Stimulated activated naive B cell treated with anti-CD40 and anti-IgM and Interleukin-4, amounts not matched to agents 10 μg/mL and 1 μg/mL and 100 μg/mL, for 72 hours (primary cell): ENCODE results near the gene PROKR2.

Experiments
- ATAC-seq, 2 donors: fragments of 150-1000 bp; cut with Tn5 transposase; replicated peaks; 2 replicates each; pipeline ENCODE4 v1.10.0; 2021; ENCODE audit warnings: moderate library complexity in 1 of 2
- DNase-seq: peaks from one replicate; pipeline ENCODE4 v3.0.0; 2021
- H3K27ac Mint-ChIP-seq: one replicate; pipeline ENCODE4 v1.8.0; 2022; ENCODE audit warnings: mild to moderate bottlenecking, mixed read lengths
- H3K27me3 Mint-ChIP-seq, 2 donors: one replicate each; pipeline ENCODE4 v1.8.0; 2022; ENCODE audit warnings: mixed read lengths in 2 of 2
- H3K36me3 Mint-ChIP-seq, 2 donors: one replicate each; pipeline ENCODE4 v1.8.0; 2022; ENCODE audit warnings: mixed read lengths in 2 of 2, mild to moderate bottlenecking in 1 of 2
- H3K4me1 Mint-ChIP-seq, 2 donors: one replicate each; pipeline ENCODE4 v1.8.0; 2022; ENCODE audit warnings: mixed read lengths in 2 of 2, mild to moderate bottlenecking in 1 of 2
- H3K4me3 Mint-ChIP-seq, 2 donors: one replicate each; pipeline ENCODE4 v1.8.0; 2022; ENCODE audit warnings: mild to moderate bottlenecking in 2 of 2, mixed read lengths in 2 of 2, moderate library complexity in 1 of 2
- H3K9me3 Mint-ChIP-seq, 2 donors: one replicate each; pipeline ENCODE4 v1.8.0; 2022; ENCODE audit warnings: mixed read lengths in 2 of 2, mild to moderate bottlenecking in 1 of 2

PROKR2 gene

DNA sequence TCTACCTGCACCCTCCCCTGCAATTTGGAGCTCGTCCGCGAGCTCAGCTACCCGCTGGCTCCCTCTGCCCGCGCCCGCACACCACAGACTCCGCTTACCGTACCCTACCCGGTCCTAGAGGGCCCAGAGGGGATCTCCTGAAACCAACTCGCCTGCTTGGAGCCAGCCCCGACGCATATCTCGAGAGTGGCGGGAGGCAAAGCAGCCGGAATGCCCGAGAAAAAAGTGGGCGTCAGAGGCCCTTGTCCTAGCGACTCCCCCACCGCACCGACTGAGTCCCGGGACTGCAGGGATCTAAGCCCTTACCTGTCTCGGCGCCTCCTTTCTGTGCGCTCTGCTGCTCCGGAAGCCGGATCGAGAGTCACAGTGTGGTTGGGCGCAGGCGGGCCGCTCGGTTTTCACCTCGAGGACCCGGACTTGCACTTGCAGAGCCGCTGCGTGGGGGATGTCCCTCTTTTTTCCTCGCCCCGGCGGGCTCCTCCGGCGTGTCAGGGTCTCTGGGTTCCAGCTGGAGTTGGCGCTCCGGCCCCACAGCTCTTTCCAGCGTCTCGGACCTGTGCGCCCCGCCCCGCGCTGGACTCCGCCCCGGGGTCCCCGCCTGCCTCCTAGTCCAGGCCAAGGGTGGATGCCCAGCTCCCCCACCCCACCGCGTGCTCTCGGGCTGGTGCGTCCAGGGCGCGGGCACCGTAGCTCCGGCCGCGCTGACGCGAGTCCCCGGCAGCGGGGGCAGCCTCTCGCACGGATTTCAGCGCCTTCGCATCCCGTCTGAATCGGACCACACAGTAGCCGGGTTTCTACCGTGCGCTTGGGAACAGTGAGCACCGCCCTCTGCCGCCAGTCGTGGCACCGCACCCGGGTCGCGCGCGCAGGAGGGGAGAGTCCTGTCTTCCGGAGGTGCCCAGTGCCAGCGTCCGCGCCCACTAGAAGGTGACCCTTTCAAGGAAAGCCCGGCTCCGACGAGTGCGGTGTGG, at the start of gene PROKR2:
PROKR2 (minus strand) TSS at position 767 of the 971 bp plus-strand sequence. CDS start 2,585 bp downstream, outside the sequence.
- DNase-seq (no peak), ATAC-seq (peak; percentile 41 to 46)
- Mint-ChIP-seq H3K4me3 (peak within 1 kb of the TSS; percentile 41 to 67), H3K9me3 (peaks cover 0 to 1% of the 10 kb centered on the region in 2 donors), H3K27me3 (peaks cover 62 to 74% of the 10 kb centered on the region in 2 donors), H3K27ac (no peak within 1 kb of the TSS), H3K36me3 (no peaks in the 10 kb centered on the region), H3K4me1 (peaks cover 5 to 10% of the 10 kb centered on the region in 2 donors)

DNA sequence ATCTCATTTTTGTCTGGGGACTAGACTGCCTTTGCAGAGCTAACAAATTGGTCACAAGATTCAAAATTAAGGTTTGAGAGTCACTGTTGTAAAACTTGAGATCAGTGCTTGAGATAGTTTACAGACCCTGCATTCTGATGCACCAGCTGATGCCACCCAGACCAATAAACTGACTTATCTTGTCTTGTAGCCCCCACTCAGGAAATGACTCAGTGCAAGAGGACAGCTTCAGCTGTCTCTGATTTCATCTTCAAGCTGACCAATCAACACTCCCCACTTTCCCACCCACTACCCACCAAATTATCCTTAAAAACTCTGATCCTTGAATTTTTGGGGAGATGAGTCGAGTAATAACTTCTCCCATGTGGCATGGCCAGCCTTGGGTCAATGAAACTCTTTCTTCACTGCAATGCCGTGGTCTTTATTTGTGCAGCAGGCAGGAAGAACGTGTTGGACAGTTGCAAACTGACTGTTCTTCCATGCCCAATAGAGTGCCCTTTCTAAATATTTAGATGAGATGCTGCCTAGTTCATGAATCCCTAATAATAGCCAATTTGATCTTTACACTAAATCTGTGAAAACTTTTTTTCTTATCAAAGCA, 48.3 kb upstream of the PROKR2 start:
- Mint-ChIP-seq H3K27me3 (peaks cover 17 to 28% of the 10 kb centered on the region in 2 donors), H3K36me3 (no peaks in the 10 kb centered on the region), H3K9me3 (peaks cover 10 to 16% of the 10 kb centered on the region in 2 donors), H3K27ac (no peak overlapping the region), H3K4me3 (no peak overlapping the region), H3K4me1 (no peaks in the 10 kb centered on the region)
- DNase-seq (no peak), ATAC-seq (no peak)

DNA sequence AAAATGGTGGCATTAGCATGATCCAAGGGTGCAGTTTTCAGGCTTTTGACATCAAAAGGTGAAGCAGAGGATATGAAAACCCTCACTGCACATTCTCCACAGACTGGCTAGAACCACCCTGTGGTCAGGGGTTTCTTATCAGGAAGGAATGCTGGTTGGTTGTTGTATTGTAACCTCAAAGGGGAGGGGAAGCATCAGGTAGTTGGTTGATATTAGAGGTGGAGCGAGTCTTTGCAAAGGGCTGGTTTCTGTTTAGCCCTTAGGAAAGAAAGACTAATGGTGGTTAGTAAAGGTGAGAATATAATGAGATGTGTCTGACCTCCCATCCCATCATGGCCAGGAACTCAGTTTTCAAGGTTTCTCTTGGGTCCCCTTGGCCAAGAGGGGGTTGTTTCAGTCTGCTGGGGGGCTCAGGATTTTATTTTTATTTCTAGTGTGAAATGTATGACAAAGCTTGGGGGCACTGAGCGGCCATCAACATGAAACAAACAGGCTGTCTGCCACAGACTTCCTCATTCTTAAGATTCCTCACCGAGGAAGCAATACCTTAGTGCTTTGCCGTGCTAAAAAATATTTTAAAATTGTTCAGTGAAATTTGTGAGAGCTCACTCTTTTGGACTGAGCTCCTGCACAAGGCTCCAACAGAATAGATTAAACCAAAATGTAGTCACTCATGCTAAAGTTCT, 47.5 kb upstream of the PROKR2 start:
- DNase-seq (no peak), ATAC-seq (no peak)
- peaks cover 17 to 24% of the 10 kb centered on the region in 2 donors for H3K27me3 Mint-ChIP-seq
- H3K4me1 Mint-ChIP-seq, result no peaks in the 10 kb centered on the region
- H3K27ac Mint-ChIP-seq, result no peak overlapping the region
- peaks cover 15 to 16% of the 10 kb centered on the region in 2 donors for H3K9me3 Mint-ChIP-seq
- no peak overlapping the region for H3K4me3 Mint-ChIP-seq
- no peaks in the 10 kb centered on the region for H3K36me3 Mint-ChIP-seq

DNA sequence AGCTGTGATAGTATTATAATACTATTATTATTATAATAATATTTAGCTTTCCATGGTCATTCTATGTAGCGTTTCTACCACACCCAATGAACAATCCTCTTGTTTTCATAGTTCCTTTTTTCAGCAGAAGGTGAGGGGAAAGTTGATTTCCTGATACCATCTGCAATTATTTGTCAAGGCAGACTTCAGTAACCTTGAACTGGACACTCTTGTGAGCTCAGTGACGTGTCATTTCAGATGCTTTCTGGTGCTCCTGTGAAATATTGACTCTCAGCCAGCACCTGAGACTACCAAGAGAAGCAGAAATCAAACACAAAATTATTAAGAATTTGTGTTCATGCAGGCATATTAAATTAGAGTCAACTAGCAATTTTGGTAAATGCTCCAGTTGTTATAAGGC, 46.0 kb upstream of the PROKR2 start:
- H3K27ac Mint-ChIP-seq, result no peak overlapping the region
- no peak overlapping the region for H3K4me3 Mint-ChIP-seq
- H3K9me3 Mint-ChIP-seq, result peaks cover 16 to 19% of the 10 kb centered on the region in 2 donors
- ATAC-seq (no peak), DNase-seq (no peak)
- peaks cover 13 to 24% of the 10 kb centered on the region in 2 donors for H3K27me3 Mint-ChIP-seq
- no peaks in the 10 kb centered on the region for H3K36me3 Mint-ChIP-seq
- no peaks in the 10 kb centered on the region for H3K4me1 Mint-ChIP-seq

DNA sequence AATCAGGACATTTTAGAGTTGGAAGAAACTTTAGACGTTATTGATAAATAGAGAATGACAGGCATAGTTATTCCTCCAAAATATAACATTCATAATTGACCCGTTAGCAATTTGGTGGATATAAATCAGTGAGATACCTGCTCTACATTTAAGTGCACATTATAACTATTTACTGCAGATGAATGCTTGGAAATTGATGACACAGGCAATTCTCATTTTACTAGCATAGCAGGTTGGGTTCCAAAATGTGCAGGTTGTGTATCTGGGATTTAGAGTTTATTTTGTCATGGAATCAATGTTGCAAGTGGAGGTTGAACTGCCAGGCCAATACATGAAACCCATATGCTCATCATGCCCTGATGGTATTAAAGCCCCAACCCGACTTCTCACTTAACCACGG, 44.4 kb upstream of the PROKR2 start:
- peaks cover 10 to 22% of the 10 kb centered on the region in 2 donors for H3K27me3 Mint-ChIP-seq
- DNase-seq (no peak), ATAC-seq (no peak)
- peaks cover 11 to 16% of the 10 kb centered on the region in 2 donors for H3K9me3 Mint-ChIP-seq
- H3K27ac Mint-ChIP-seq, result no peak overlapping the region
- no peak overlapping the region for H3K4me3 Mint-ChIP-seq
- H3K36me3 Mint-ChIP-seq, result no peaks in the 10 kb centered on the region
- H3K4me1 Mint-ChIP-seq, result no peaks in the 10 kb centered on the region

DNA sequence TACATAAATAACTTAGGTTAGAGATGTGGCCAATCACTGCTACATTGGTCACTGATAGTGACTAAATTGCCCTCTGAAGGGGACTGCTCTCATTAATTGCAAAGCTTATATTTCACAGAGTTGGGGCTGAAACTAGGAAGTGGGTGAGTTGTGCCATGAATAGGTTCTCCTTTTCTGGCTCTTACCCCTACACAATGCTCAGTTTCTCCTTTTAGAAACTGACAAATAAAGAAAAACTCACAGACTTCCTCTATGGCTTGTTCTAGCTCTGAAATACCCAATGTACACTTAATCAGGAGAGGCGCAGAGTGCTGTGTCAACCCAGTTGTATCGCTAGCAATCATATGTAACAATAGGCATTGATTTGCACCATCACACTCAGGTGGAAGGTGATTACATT, 41.2 kb upstream of the PROKR2 start:
- Mint-ChIP-seq H3K27me3 (peaks cover 9 to 24% of the 10 kb centered on the region in 2 donors), H3K36me3 (no peaks in the 10 kb centered on the region), H3K27ac (no peak overlapping the region), H3K4me3 (no peak overlapping the region), H3K4me1 (no peaks in the 10 kb centered on the region), H3K9me3 (peaks cover 0 to 12% of the 10 kb centered on the region in 2 donors)
- DNase-seq, result no peak
- peak; percentile 72 to 87 for ATAC-seq

DNA sequence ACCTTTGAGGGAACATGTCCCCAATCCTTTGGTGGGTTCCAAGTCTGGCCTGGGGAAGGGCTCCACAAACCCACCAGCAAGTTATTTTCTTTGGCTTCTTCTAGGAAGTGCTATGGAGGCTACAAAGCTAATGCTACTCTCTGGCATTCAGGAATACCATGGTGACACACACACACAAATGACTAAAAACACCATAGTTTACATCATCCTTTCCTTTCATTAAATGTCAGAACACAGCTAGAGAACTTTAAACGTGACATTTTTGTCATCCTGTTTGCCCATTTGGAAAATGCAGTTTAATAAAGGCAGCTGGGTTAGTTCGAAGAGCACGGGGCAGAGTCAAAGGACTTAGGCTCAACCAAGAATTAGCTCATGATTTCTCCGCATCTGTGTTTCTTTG, 40.2 kb upstream of the PROKR2 start:
- ATAC-seq (no peak), DNase-seq (no peak)
- peaks cover 0 to 4% of the 10 kb centered on the region in 2 donors for H3K36me3 Mint-ChIP-seq
- H3K4me1 Mint-ChIP-seq, result no peaks in the 10 kb centered on the region
- no peak overlapping the region for H3K4me3 Mint-ChIP-seq
- H3K9me3 Mint-ChIP-seq, result peaks cover 0 to 14% of the 10 kb centered on the region in 2 donors
- no peak overlapping the region for H3K27ac Mint-ChIP-seq
- H3K27me3 Mint-ChIP-seq, result peaks cover 13 to 29% of the 10 kb centered on the region in 2 donors

DNA sequence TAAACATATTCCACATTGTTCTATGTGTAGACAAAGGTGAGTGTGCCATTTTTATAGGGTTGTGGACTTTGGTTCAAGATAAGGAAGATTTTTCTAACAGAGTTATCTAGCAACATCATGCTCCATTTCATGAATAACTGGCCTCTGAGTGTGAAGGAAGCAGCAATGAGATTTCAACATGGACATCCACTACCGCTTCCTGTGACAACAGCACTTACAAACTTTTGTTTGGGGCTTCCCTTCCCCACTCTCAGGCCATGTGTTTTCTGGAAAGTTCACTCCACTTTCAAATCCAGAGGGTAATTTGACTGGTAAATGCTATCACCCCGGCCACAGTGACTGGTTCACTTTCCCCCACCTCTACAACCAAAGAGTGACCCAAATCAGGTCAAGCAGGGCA, 38.1 kb upstream of the PROKR2 start:
- Mint-ChIP-seq H3K9me3 (peaks cover 0 to 11% of the 10 kb centered on the region in 2 donors), H3K4me1 (no peaks in the 10 kb centered on the region), H3K4me3 (no peak overlapping the region), H3K27ac (no peak overlapping the region), H3K27me3 (peaks cover 26 to 44% of the 10 kb centered on the region in 2 donors), H3K36me3 (peaks cover 0 to 4% of the 10 kb centered on the region in 2 donors)
- DNase-seq (no peak), ATAC-seq (no peak)

DNA sequence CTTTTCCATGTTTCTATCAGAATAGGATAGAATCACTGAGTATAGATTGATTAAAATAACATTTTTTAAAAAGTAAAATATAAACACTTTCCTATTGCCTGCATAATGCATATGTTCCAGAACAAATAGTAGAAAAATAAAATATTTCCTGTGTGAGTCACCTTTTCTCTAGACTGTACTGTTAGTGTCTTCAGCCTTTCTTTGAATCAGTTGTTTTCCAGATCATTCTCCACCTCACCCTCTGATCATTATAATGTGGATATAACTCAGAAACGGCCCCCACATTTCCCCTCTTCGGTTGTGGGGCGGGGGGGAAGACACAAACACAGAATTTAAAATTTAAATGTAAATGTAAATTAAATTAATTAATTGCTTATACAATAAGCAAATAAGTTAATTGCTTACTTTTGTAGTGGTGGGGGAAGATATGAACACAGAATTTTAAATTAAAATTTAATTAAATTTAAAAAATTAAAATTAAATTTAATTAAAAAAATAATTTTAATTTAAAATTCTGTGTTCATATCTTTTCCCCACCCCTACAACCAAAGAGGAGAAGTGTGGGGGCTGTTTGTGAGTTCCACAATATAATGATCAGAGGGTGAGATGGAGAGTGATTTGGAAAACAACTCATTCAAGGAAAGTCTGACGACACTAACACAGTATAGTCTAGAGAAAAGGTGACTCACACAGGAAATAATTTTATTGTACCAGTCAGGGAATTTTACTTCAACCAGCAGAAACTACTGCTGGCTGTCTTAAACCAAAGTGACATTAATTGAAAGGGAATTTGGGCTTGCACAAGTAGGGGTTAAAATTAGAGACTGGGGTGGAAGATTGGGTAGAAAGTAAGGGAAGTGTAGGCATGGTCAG, 37.1 kb upstream of the PROKR2 start:
- Mint-ChIP-seq H3K36me3 (peaks cover 0 to 4% of the 10 kb centered on the region in 2 donors), H3K27ac (no peak overlapping the region), H3K27me3 (peaks cover 26 to 44% of the 10 kb centered on the region in 2 donors), H3K9me3 (peaks cover 0 to 7% of the 10 kb centered on the region in 2 donors), H3K4me3 (no peak overlapping the region), H3K4me1 (no peaks in the 10 kb centered on the region)
- ATAC-seq, result peak in 1 of 2 donors; percentile 25
- no peak for DNase-seq

DNA sequence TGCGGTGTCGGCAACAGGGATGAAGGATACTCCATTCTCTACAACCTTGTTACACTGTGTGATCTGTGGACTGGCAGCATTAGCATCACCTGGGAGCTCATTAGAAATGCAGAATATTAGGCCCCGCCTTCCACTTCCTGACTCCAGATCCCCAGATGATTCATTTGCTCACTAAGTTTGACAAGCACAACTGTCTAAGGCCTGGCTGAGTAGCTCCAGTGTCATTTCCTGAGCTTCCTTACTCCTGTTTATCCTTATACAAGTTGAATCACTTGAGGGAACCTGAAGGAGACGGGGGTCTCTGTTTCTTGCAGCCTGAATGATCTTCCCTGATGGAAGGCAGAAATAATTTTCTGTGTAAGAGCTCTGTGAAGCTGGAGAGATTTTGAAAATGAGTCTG, 32.7 kb upstream of the PROKR2 start:
- no peaks in the 10 kb centered on the region for H3K4me1 Mint-ChIP-seq
- DNase-seq, result no peak
- peaks cover 0 to 2% of the 10 kb centered on the region in 2 donors for H3K9me3 Mint-ChIP-seq
- no peak overlapping the region for H3K4me3 Mint-ChIP-seq
- H3K27me3 Mint-ChIP-seq, result peaks cover 21% of the 10 kb centered on the region in 2 donors
- H3K36me3 Mint-ChIP-seq, result peaks cover 0 to 4% of the 10 kb centered on the region in 2 donors
- no peak for ATAC-seq
- no peak overlapping the region for H3K27ac Mint-ChIP-seq

DNA sequence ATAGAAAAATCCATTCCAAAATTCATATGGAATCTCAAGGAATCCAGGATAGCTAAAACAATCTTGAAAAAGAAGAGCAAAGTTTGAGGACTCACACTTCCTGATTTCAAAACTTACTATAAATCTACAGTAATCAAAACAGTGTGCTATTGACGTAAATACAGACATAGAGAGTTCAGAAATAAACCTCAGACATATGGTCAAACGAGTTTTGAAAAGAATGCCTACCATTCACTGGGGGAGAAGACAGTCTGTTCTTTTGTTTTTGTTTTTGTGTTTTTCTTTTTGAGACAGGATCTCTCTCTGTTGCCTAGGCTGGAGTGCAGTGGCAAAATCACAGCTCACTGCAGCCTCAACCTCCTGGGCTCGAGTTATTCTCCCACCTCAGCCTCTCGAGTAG, 25.3 kb upstream of the PROKR2 start:
- H3K36me3 Mint-ChIP-seq, result peaks cover 0 to 2% of the 10 kb centered on the region in 2 donors
- no peak for ATAC-seq
- peaks cover 0 to 5% of the 10 kb centered on the region in 2 donors for H3K9me3 Mint-ChIP-seq
- DNase-seq, result no peak
- no peaks in the 10 kb centered on the region for H3K4me1 Mint-ChIP-seq
- no peak overlapping the region for H3K27ac Mint-ChIP-seq
- H3K27me3 Mint-ChIP-seq, result peaks cover 11% of the 10 kb centered on the region in 2 donors
- no peak overlapping the region for H3K4me3 Mint-ChIP-seq

DNA sequence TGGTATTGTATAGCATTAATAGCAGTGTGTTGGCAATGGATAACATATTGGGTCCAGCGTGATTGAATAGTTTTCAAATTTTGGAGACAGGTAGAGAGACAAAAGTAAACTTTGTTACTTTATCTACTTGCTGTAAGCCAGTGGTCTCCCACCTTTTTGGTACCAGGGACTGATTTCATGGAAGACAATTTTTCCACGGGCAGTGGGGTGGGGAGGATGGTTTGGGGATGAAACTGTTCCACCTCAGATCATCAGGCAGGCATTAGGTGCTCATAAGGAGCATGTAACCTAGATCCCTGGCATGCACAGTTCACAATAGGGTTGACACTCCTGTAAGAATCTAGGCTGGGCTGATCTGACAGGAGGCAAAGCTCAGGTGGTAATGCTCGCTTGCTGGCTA, 14.6 kb upstream of the PROKR2 start:
- DNase-seq (no peak), ATAC-seq (no peak)
- H3K9me3 Mint-ChIP-seq, result peaks cover 0 to 4% of the 10 kb centered on the region in 2 donors
- H3K36me3 Mint-ChIP-seq, result no peaks in the 10 kb centered on the region
- H3K4me1 Mint-ChIP-seq, result no peaks in the 10 kb centered on the region
- H3K27me3 Mint-ChIP-seq, result peaks cover 26 to 41% of the 10 kb centered on the region in 2 donors
- H3K27ac Mint-ChIP-seq, result no peak overlapping the region
- no peak overlapping the region for H3K4me3 Mint-ChIP-seq

DNA sequence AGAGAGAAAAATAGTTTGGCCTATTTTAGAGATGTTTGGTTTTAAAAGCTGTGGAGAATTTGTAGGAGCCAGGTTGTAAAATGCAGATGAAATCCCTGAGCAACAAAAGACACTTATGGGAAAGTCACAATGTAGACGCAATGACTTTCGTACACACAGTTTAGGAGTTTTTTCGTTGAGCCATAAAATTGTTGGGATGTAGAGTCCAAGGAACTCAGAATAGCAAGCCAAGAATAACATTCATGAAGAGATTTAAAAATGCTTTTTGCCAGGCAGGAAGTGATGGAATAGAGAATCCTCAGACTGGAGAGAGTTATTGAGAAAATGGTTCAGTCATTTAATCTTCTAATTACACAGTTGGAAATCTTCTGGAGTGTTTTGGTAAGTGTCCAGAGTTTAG, 11.5 kb upstream of the PROKR2 start:
- no peak for DNase-seq
- Mint-ChIP-seq H3K4me1 (no peaks in the 10 kb centered on the region), H3K27ac (no peak overlapping the region), H3K36me3 (no peaks in the 10 kb centered on the region), H3K4me3 (no peak overlapping the region), H3K9me3 (no peaks in the 10 kb centered on the region), H3K27me3 (peaks cover 32 to 33% of the 10 kb centered on the region in 2 donors)
- ATAC-seq, result no peak
